ENCODE measurements around the gene DACT2.
"Not testable (repeated sequence)": the region's sequence is repeated elsewhere in the genome, so short reads cannot be mapped to it uniquely, and the experiment has no call there.

DACT2 gene, protein sequence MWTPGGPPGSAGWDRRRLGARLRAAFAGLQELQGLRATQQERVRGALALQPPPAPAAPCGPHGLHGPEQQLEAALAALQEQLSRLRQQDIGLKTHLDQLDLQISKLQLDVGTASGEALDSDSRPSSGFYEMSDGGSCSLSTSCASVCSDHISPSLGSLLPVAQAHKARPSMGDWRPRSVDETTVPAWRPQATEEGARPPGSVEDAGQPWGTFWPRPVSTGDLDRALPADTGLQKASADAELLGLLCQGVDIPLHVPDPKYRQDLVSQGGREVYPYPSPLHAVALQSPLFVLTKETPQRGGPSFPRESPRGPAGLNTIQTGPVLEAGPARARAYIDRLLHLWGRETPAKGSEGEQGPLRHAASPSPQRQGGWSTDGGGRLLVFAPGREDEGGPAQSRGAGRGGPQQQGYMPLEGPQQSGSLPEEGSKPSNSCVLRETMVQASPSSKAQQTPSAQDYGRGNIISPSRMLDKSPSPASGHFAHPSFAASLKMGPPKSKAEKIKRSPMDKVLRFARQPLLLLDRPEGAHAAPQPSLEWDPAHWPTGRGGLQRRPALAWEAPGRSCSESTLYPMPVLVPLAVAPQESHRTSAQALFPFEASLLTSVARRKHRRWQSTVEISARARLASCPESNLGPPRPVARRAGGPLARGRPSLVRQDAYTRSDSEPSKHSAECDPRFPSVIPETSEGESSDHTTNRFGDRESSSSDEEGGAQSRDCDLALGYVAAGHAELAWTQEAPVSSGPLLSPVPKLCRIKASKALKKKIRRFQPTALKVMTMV

GRCh38 chr6:168319279-168320111, at the start of gene DACT2:
DACT2 (minus strand) TSS chr6:168319777; CDS start chr6:168319633, 144 bp downstream.
- DNase-seq, result peak in 1 of 51 donors; percentile 10

- no peak for DNase-seq
These were observed 49.4 kb upstream of the DACT2 start for GRCh38 chr6:168368936-168369335.

DNA sequence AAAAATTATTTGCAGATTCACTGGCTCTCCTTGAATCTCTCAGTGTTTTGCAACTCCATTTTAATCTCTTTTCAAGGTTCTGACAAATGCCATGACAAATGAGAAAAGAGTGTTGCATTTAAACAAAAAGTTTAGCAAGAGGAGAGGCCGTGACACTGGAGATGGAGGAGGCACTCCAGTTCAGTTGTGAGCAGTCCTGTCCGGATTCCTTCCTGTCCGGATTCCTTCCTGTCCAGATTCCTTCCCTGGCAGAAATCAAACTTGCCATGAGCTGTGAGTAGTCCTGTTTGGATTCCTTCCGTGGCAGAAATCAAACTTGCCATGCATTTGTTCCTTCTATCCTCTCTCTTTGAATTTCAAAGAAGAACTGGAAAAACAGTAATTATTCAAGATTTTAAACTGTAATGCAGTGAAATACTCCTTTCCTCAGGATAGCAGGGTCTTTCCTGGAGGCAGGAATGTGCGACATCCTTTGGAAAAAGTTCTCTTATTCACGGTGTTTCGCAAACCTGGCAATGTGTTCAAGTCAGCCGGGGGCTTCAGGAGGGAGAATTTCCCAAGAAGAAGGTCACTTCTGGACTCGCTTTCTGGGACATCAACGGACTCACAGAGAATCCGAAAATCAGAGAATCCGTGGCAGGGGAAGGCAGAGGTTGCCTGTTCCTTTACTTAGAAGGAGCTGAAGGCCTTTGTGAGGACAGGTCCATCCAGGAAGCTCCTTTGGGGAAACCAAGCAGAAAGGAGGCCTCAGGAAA, 48.7 kb upstream of the DACT2 start:
- no peak for DNase-seq

DNA sequence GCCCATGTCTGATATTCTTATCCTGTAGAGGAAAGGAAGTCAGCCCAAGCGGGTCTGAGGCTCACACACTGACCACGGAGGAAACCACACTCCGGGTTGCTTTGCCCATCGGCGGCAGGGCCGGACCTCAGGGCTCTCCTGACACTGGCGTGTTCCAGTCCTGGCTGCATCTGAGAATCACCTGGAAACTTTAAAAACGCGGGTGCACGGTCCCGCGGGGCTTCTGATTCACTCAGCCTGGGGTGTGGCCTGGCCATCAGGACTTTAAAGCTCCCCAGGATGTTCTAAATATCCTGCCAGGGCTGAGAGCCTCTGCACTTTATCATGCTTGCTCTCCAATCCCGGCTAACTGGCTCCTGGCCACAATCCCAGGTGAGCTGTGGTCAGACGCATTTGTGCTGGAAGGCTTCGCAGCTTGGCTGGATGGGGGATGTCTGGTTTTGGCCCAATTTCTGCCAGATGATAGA, 47.7 kb upstream of the DACT2 start:
- no peak for DNase-seq

GRCh38 chr6:168366473-168366872, 46.9 kb upstream of the DACT2 start:
- DNase-seq, result no peak

- DNase-seq, result no peak
These were observed 46.0 kb upstream of the DACT2 start for GRCh38 chr6:168365422-168366165.

GRCh38 chr6:168364793-168365421, 45.3 kb upstream of the DACT2 start:
- no peak for DNase-seq

DNA sequence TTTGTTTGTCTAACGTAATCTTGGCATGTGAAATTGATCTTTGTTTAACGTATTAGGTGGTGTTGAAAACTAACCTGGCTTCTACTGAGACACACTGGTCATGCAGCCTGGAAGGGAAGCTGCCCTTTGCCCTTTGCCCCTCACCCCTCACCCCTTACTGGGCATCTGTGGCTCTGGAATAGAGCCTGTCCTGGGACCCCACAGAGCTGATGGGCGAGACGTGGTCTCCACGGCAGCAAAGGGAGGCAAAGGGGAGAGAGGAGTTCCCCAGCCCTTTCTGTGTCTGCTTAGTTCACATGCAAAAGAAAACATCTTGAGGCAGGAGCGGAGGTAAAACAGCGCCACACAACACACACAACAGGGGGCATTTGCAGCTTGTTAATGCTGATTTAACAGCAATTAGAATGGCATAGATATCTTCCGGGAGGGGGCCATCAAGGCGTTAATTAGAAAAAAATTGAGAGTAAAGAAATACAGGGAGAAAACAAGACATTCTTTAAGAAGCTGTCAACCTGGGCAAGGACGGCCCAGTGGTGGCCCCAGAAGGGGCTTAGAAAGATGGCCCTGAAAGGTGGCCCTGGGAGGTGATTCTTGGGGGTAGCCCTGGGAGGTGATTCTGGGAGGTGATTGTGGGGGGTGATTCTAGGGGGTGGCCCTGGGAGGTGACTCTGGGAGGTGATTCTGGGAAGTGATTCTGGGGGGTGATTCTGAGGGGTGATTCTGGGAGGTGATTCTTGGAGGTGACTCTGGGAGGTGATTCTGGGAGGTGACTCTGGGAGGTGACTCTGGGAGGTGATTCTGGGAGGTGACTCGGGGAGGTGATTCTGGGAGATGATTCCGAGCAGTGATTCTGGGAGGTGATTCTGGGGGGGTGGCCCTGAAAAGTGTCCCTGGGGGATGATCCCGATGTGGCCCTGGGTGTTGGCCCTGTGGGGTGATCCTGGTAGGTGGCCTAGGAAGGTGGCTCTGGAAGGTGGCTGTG, 44.5 kb upstream of the DACT2 start:
- DNase-seq, result no peak

- DNase-seq, result peak in 1 of 51 donors; percentile 10
These were observed 43.7 kb upstream of the DACT2 start for GRCh38 chr6:168363302-168363701.

DNA sequence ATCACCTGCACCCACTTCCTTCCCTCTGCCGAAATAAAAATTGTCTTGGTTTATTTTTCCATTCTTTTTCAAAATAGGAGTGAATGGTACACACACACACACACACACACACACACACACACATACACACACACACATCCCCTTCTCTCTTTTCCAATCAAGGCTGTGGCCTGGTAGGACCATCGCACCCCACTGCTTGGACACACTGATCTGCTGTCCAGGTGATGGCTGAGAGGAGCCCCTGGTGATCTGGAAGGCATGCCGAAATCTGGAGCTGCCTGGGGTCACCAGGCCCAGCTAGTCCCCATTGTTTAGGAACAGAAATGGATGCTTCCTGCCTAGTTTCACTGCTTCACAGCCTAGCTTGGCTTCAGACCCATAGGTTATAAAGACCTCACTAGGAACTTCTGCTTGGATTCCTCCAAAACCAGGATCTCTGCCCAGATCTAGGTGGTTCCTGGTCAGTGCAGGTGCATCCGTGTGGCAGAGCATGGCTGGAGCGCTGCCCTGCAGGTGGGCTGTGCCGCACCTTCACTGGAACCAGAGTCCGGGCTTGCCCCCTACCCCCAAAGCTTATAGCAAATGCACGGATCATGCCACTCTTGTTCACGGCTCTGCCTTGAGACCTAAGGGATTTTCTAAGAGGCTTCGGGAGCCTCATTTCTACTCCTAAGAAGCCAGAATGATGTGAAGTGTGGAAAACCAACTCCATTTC, 42.9 kb upstream of the DACT2 start:
- DNase-seq, result no peak

- no peak for DNase-seq
These were observed 42.2 kb upstream of the DACT2 start for GRCh38 chr6:168361766-168362165.

DNA sequence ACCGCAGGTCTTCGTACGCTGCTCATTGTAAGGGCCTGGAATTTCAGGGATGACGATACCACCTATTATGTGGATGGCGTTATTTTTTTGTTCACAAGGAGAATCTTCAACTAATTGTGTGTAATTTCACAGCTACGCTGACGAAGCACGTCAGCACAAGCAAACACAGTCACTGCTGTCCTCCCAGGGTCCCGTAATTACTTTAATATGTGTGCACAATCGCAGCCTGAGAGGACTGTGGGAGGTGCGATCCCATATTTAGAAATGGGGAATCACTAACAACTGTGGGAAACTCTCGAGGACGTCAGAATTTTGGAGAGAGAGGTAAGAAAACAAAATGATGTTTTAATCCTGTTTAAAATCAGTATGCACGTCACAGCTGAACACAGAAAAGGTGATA, 40.2 kb upstream of the DACT2 start:
- DNase-seq, result no peak

- no peak for DNase-seq
These were observed 39.4 kb upstream of the DACT2 start for GRCh38 chr6:168358842-168359420.

- not testable (repeated sequence) for DNase-seq
These were observed 37.3 kb upstream of the DACT2 start for GRCh38 chr6:168356872-168357271.

GRCh38 chr6:168355716-168356522, 36.3 kb upstream of the DACT2 start:
- peak in 40 of 51 donors; percentile 3 to 73 (median 32) for DNase-seq

- DNase-seq, result no peak
These were observed 34.8 kb upstream of the DACT2 start for GRCh38 chr6:168354338-168354737.

Measured in hypothalamus (tissue), 51 donors.